ENCODE data around the gene HECTD3. TPM values are rescaled to one million over a fixed set of nuclear protein-coding genes. Genes with fewer than 3 reads are reported as not detected.

Gene HECTD3
- total RNA-seq, 4 donors from 2014 or later: 70.5 to 321 (median 133) TPM

DNA sequence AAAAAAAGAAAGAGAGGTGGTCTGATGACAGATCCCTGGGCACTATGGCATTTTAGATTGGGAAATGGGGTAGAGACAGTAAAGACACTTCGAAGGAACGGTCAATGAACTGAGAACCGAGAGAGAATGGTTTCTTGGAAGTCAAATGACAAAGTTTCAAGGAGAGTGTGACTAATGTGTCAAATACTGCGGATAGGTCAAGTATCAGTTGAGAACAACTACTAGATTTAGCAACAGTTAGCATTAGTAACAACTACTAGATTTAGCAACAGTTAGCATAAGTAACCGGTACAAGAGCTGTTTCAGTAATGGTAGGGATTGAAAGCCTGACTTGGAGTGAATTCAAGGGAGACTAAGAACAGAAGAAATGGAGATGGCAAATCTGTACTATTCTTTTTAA, 35.9 kb upstream of the HECTD3 start:
- Histone ChIP-seq H3K36me3 (no peaks in the 10 kb centered on the region), H3K4me1 (peaks cover 0 to 5% (median 0%) of the 10 kb centered on the region in 4 donors), H3K9me3 (no peaks in the 10 kb centered on the region), H3K4me3 (no peak overlapping the region), H3K27me3 (no peaks in the 10 kb centered on the region), H3K27ac (no peak overlapping the region)
- in situ Hi-C loops (cut with MboI; ENCODE audit: low pct_ligation_motif_present in 1 of 4, low pct_unique_long_range_greater_than_20kb in 1 of 4, low sequenced_read_pairs in 3 of 4): no loop called here
- intact Hi-C loops (cut with DNase I; ENCODE audit: low total_unique reads): no loop called here
- 78 to 84% methylated on average over 5 of the region's 5 CpGs for WGBS, 2 donors (ENCODE audit: low coverage in 1 of 2)
- TF ChIP-seq POLR2AphosphoS5 (IDR thresholded peaks at IDR 0.05): no peak
- TF ChIP-seq EP300 (IDR thresholded peaks at IDR 0.05; ENCODE audit: low read depth): no peak
- TF ChIP-seq, protein P1, sequence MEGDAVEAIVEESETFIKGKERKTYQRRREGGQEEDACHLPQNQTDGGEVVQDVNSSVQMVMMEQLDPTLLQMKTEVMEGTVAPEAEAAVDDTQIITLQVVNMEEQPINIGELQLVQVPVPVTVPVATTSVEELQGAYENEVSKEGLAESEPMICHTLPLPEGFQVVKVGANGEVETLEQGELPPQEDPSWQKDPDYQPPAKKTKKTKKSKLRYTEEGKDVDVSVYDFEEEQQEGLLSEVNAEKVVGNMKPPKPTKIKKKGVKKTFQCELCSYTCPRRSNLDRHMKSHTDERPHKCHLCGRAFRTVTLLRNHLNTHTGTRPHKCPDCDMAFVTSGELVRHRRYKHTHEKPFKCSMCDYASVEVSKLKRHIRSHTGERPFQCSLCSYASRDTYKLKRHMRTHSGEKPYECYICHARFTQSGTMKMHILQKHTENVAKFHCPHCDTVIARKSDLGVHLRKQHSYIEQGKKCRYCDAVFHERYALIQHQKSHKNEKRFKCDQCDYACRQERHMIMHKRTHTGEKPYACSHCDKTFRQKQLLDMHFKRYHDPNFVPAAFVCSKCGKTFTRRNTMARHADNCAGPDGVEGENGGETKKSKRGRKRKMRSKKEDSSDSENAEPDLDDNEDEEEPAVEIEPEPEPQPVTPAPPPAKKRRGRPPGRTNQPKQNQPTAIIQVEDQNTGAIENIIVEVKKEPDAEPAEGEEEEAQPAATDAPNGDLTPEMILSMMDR (IDR thresholded peaks at IDR 0.05): no peak
- TF ChIP-seq POLR2A (IDR thresholded peaks at IDR 0.05): no peak
- no peak for DNase-seq

DNA sequence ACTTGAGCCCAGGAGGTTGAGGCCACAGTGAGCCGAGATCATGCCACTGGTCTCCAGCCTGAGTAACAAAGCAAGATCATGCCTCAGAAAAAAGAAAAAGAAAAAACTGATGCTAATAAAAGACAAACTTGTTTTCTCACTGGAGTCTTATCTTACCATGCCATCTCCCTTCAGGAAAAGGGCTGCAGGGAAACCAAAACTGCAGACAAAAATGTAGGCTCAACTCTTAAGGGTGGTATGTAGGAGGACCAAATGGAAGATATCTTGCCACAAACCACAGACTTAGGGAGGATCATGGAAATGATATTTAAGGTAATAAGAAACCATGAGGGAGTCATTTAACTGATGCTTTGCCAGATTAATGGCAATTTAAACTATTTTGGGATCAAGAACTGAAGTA, 33.8 kb upstream of the HECTD3 start:
- no peak overlapping the region for H3K27ac ChIP-seq
- no peak for DNase-seq
- no peaks in the 10 kb centered on the region for H3K36me3 ChIP-seq
- no peaks in the 10 kb centered on the region for H3K9me3 ChIP-seq
- no peak overlapping the region for H3K4me3 ChIP-seq
- 100% methylated on average over 1 of the region's 1 CpG; no CpG with 5 or more reads in 1 of the 2 donors for WGBS, 2 donors (ENCODE audit: low coverage in 1 of 2)
- in situ Hi-C loops (cut with MboI; ENCODE audit: low pct_ligation_motif_present in 1 of 4, low pct_unique_long_range_greater_than_20kb in 1 of 4, low sequenced_read_pairs in 3 of 4) (no loop called here), intact Hi-C loops (cut with DNase I; ENCODE audit: low total_unique reads) (loop anchor here (5.0 kb wide), 1 partner anchor 337 kb away; no protein-coding TSS in a partner anchor)
- H3K27me3 ChIP-seq: no peaks in the 10 kb centered on the region
- TF ChIP-seq, protein P1 (IDR thresholded peaks at IDR 0.05): no peak
- TF ChIP-seq EP300 (IDR thresholded peaks at IDR 0.05; ENCODE audit: low read depth) (no peak), POLR2A (IDR thresholded peaks at IDR 0.05) (no peak), POLR2AphosphoS5 (IDR thresholded peaks at IDR 0.05) (no peak)
- peaks cover 0 to 6% (median 0%) of the 10 kb centered on the region in 4 donors for H3K4me1 ChIP-seq

DNA sequence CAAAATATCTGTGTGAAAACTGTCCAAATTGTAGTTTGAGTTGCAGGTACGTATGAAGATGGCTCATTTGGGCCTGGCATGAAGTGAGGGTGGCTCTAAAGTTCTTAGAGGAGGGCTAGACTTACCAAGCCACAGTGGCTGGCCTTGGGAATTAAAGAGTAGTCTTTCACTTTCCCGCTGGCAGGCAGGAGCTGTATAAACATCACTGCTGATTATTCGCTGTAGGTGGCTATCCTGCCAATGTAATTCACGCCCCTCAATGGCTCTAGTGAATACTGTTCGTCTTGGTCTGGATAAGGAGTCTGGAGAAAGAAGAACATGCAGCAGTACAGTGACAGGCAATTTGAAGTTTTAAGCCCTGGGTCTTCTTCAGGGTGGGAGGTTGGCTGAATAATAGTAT, 32.0 kb upstream of the HECTD3 start:
- Histone ChIP-seq H3K9me3 (no peaks in the 10 kb centered on the region), H3K4me1 (peaks cover 0 to 10% (median 2%) of the 10 kb centered on the region in 4 donors), H3K4me3 (no peak overlapping the region), H3K27me3 (no peaks in the 10 kb centered on the region), H3K27ac (no peak overlapping the region), H3K36me3 (no peaks in the 10 kb centered on the region)
- TF ChIP-seq POLR2AphosphoS5 (IDR thresholded peaks at IDR 0.05) (no peak), POLR2A (IDR thresholded peaks at IDR 0.05) (no peak), EP300 (IDR thresholded peaks at IDR 0.05; ENCODE audit: low read depth) (no peak)
- TF ChIP-seq, protein P1 (IDR thresholded peaks at IDR 0.05): no peak
- intact Hi-C loops (cut with DNase I; ENCODE audit: low total_unique reads) (loop anchor here (5.0 kb wide), 1 partner anchor 339 kb away; no protein-coding TSS in a partner anchor), in situ Hi-C loops (cut with MboI; ENCODE audit: low pct_ligation_motif_present in 1 of 4, low pct_unique_long_range_greater_than_20kb in 1 of 4, low sequenced_read_pairs in 3 of 4) (no loop called here)
- no peak for DNase-seq
- WGBS, 2 donors (ENCODE audit: low coverage in 1 of 2): 88 to 89% methylated on average over 5 of the region's 5 CpGs

DNA sequence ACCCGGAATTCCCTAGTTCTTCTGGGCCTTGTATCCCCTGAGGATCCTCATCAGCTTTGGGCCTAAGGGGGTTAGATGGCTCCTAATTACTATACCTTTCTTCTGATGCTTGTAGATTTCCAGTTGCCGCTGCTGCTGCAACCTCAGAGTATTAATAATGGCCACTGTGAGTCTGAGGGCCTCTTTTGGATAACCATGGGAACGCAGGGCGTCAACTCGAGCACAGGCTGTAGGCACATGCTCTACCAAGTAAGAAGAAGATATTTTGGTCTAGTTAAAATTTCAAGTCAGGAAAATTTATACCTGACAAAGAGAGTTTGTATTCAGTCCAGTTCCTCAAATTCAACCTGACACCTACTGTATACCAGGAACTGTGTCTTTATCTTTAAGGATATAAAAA, 29.2 kb upstream of the HECTD3 start:
- no peaks in the 10 kb centered on the region for H3K27me3 ChIP-seq
- peaks cover 0 to 17% (median 7%) of the 10 kb centered on the region in 4 donors for H3K4me1 ChIP-seq
- no peaks in the 10 kb centered on the region for H3K36me3 ChIP-seq
- in situ Hi-C loops (cut with MboI; ENCODE audit: low pct_ligation_motif_present in 1 of 4, low pct_unique_long_range_greater_than_20kb in 1 of 4, low sequenced_read_pairs in 3 of 4): no loop called here
- H3K4me3 ChIP-seq: no peak overlapping the region
- DNase-seq: no peak
- intact Hi-C loops (cut with DNase I; ENCODE audit: low total_unique reads): loop anchor here (5.0 kb wide), 1 partner anchor 342 kb away; no protein-coding TSS in a partner anchor
- WGBS, 2 donors (ENCODE audit: low coverage in 1 of 2): 93 to 94% methylated on average over 5 of the region's 5 CpGs
- H3K27ac ChIP-seq: no peak overlapping the region
- no peak for TF ChIP-seq POLR2AphosphoS5 (IDR thresholded peaks at IDR 0.05)
- TF ChIP-seq POLR2A (IDR thresholded peaks at IDR 0.05): no peak
- TF ChIP-seq, protein P1 (IDR thresholded peaks at IDR 0.05): no peak
- TF ChIP-seq EP300 (IDR thresholded peaks at IDR 0.05; ENCODE audit: low read depth): no peak
- H3K9me3 ChIP-seq: no peaks in the 10 kb centered on the region
